GM06990 (cell line): ENCODE results near the gene ACSM3.

ENCODE experiments used
- DNase-seq: peaks from one replicate; pipeline ENCODE4 v3.0.0-alpha.2; 2011; ENCODE audit not compliant: insufficient read length; ENCODE audit errors: extremely low read depth
- H3K27me3 ChIP-seq: replicated peaks from 2 replicates; pipeline ENCODE4 v1.6.0; 2011; ENCODE audit warnings: low read length; ENCODE audit not compliant: control insufficient read depth, insufficient read depth
- H3K36me3 ChIP-seq: 2 replicates; pipeline ENCODE4 v1.5.1; 2011; ENCODE audit warnings: low read length; ENCODE audit not compliant: control insufficient read depth, insufficient read depth
- H3K4me3 ChIP-seq: replicated peaks from 2 replicates; pipeline ENCODE4 v1.5.1; 2011; ENCODE audit warnings: low read depth, mild to moderate bottlenecking, control low read depth, low read length
- CTCF ChIP-seq: IDR thresholded peaks from 2 replicates; pipeline ENCODE4 v1.5.1; 2011; ENCODE audit warnings: low read length, control low read depth, mild to moderate bottlenecking, inconsistent platforms; ENCODE audit not compliant: insufficient read depth, poor library complexity, severe bottlenecking

Gene ACSM3

GRCh38 chr16:20784204-20784603 is 20.4 kb downstream of the ACSM3 start:
- DNase-seq = no peak
- H3K4me3 ChIP-seq = no peak overlapping the region
- no peak for TF ChIP-seq CTCF
- H3K36me3 ChIP-seq = no peaks in the 10 kb centered on the region
- H3K27me3 ChIP-seq = no peaks in the 10 kb centered on the region

GRCh38 chr16:20789130-20789529 is 25.3 kb downstream of the ACSM3 start:
- no peaks in the 10 kb centered on the region for H3K36me3 ChIP-seq
- no peak for TF ChIP-seq CTCF
- H3K4me3 ChIP-seq = no peak overlapping the region
- DNase-seq = no peak
- H3K27me3 ChIP-seq = no peaks in the 10 kb centered on the region

GRCh38 chr16:20791923-20792612 is 28.3 kb downstream of the ACSM3 start:
- Histone ChIP-seq H3K4me3 (no peak overlapping the region), H3K36me3 (no peaks in the 10 kb centered on the region; the same call in 1 of the 2 replicates), H3K27me3 (no peaks in the 10 kb centered on the region)
- DNase-seq = no peak
- no peak for TF ChIP-seq CTCF

GRCh38 chr16:20798364-20798763 is 34.5 kb downstream of the ACSM3 start:
- DNase-seq = no peak
- Histone ChIP-seq H3K36me3 (no peaks in the 10 kb centered on the region; the same call in none of the 2 replicates), H3K27me3 (no peaks in the 10 kb centered on the region), H3K4me3 (no peak overlapping the region)
- no peak for TF ChIP-seq CTCF

- DNase-seq = no peak
- Histone ChIP-seq H3K4me3 (no peak overlapping the region), H3K27me3 (no peaks in the 10 kb centered on the region), H3K36me3 (no peaks in the 10 kb centered on the region; the same call in none of the 2 replicates)
- peak; percentile 16 for TF ChIP-seq CTCF
Measured at GRCh38 chr16:20799599-20799998, 35.8 kb downstream of the ACSM3 start.
